ENCODE data around the gene RPTOR.

DNA sequence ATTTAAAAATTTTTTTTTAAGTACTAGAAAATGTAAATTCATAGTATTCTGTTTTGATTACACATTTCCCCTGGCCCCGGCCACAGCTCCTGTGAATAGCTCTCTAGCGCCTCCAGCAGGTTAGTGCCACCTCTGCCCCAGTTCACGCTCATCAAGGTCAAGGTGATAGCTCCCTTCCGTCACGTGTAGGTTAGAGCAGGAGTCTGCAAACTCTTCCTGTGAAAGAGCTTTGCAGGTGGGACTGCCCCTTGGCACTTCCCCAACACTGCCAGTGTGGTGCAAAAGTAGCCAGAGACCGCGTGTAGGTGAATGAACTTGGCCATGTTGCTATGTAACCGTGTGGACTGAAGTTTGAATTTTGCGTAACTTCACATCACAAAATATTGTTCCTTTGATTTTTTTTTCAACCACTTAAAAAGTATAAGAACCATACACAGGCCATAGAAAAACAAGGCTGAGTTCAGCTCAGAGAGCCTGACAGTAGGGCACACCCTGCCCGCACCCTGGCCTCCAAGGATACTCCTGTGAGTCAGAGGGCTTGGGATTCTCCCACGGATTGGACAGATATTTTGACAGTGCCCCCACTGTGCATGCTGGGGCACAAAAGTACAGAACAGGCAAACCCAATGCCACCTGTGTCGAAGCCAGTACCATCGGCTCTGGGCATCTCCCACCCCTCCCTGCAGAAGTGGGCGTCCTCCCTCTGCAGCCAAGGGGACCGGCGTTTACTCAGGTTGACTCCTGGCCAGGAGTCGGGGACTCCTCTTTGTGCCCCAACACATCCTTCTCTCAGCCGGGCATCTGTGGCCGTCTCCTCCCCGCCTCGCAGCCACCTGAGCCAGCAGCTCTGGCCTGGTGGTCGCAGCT lies 355.0 kb downstream of the RPTOR start:
- TF ChIP-seq, protein P1, sequence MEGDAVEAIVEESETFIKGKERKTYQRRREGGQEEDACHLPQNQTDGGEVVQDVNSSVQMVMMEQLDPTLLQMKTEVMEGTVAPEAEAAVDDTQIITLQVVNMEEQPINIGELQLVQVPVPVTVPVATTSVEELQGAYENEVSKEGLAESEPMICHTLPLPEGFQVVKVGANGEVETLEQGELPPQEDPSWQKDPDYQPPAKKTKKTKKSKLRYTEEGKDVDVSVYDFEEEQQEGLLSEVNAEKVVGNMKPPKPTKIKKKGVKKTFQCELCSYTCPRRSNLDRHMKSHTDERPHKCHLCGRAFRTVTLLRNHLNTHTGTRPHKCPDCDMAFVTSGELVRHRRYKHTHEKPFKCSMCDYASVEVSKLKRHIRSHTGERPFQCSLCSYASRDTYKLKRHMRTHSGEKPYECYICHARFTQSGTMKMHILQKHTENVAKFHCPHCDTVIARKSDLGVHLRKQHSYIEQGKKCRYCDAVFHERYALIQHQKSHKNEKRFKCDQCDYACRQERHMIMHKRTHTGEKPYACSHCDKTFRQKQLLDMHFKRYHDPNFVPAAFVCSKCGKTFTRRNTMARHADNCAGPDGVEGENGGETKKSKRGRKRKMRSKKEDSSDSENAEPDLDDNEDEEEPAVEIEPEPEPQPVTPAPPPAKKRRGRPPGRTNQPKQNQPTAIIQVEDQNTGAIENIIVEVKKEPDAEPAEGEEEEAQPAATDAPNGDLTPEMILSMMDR (optimal IDR thresholded peaks at IDR 0.05 in 1 of 3, IDR thresholded peaks at IDR 0.05 in 1 of 3, conservative IDR thresholded peaks at IDR 0.05 in 1 of 3; ENCODE audit: extremely low read depth in 1 of 3, insufficient read depth in 2 of 3, low read length in 3 of 3) = peak; percentile 66 to 82 (median 77)
- TF ChIP-seq EZH2 (IDR thresholded peaks at IDR 0.05; ENCODE audit: low read length) = no peak

All from keratinocyte (primary cell).